G401 (cell line): ENCODE results near the gene SLC26A6. TPM values are rescaled to one million over a fixed set of nuclear protein-coding genes. Genes with fewer than 3 reads are reported as not detected.

ENCODE experiments used
- DNase-seq: peaks from one replicate; pipeline ENCODE4 v3.0.0-alpha.2; 2015; ENCODE audit warnings: low spot score
- in situ Hi-C: cut with HindIII; loops from 2 replicates; pipeline ENCODE4 v1.10.0; 2016; ENCODE audit warnings: low sequenced_read_pairs, mixed read lengths
- total RNA-seq: library from RNA; depleted of rRNA; stranded (reverse); fragments of >200 nt; shearing (Covaris generic); gene quantifications from 2 replicates; pipeline ENCODE4 v1.2.3, GENCODE V29; 2014

SLC26A6 gene
- total RNA-seq, 1 experiment from 2014 or later = 51.0 TPM

GRCh38 chr3:48662145-48662752, 27.0 kb upstream of the SLC26A6 start:
- no peak for DNase-seq
- in situ Hi-C loops = no loop called here

DNA sequence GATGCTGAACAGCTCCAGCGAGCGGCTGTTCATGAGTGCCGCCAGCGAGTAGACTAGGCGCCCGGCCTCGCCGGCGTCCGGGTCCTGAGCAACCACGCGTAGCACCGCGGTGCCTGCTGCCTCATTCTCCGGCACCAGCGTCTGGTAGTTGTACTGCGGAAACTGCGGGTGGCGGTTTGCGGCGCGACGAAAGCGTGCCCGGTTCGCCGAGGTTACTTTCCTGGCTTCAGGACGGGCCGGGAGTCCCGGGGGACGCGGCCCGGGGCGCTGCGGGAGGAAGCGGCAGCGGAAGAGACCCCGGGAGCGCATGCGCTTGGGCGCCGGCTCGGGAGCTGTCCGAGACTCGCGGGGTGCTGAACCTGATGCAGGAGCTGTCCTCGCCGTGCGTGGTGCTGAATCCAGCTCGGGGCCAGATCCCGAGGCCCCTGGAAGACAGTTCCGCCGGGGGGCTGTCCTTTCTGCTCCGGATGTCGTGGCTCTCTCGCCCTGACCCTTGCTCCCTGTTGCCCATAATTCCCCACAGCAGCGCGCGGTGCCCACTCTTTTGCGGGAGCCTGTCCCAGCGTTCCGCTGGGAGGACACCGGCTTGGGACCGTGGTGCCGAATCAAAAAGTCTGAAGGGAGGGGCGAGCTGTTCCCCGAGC, 26.4 kb upstream of the SLC26A6 start:
- peak; percentile 42 for DNase-seq
- in situ Hi-C loops = no loop called here

GRCh38 chr3:48660800-48661400, 25.6 kb upstream of the SLC26A6 start:
- DNase-seq = no peak
- in situ Hi-C loops = no loop called here

DNA sequence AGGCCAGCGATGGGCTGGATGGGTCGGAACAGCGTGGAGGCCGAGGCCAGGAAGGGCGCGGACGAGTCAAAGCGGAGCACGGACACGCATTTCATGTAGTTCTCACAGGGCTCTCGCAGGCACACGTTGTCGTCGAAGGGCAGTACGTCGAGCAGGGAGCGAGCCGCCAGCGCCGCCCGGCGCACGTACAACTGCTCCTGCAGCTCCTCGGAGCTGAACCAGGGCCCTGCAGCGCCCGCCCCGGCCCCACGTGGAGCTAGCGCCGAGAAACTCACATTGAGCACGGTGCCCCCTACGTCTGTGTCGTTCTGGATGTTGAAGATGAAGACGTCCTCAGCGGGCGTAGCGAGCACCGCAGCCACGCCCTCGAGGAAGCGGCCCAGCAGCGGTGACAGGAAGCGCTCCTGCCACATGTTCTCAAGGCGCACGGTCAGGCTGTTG, 21.6 kb upstream of the SLC26A6 start:
- in situ Hi-C loops = no loop called here
- no peak for DNase-seq

- in situ Hi-C loops = no loop called here
- peak; percentile 46 for DNase-seq
Observed at GRCh38 chr3:48656061-48656840, 21.0 kb upstream of the SLC26A6 start.

- no peak for DNase-seq
Observed at GRCh38 chr3:48655606-48656005, 20.3 kb upstream of the SLC26A6 start.

DNA sequence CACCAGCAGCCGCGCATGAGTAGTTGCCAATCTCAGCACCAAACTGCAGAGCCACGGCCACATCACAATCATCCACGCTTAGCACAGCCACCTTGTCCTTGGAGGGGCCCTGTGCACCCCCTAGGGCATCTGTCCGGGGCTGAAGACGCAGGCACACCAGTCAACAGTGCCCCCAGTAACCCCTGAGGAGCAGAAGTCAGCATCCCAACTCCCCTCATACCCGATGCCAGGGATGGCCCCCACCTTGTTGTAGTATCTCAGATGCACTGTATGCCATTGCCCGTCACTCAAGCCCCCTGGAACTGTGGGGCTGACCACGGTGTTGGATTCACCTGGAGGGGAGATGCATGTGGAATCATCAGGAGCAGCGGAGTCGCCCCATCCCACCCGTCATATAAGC, 19.8 kb upstream of the SLC26A6 start:
- no peak for DNase-seq
- in situ Hi-C loops = no loop called here

More at GRCh38 chr3:48655606-48656005, 20.3 kb upstream of the SLC26A6 start:
- in situ Hi-C loops = no loop called here

DNA sequence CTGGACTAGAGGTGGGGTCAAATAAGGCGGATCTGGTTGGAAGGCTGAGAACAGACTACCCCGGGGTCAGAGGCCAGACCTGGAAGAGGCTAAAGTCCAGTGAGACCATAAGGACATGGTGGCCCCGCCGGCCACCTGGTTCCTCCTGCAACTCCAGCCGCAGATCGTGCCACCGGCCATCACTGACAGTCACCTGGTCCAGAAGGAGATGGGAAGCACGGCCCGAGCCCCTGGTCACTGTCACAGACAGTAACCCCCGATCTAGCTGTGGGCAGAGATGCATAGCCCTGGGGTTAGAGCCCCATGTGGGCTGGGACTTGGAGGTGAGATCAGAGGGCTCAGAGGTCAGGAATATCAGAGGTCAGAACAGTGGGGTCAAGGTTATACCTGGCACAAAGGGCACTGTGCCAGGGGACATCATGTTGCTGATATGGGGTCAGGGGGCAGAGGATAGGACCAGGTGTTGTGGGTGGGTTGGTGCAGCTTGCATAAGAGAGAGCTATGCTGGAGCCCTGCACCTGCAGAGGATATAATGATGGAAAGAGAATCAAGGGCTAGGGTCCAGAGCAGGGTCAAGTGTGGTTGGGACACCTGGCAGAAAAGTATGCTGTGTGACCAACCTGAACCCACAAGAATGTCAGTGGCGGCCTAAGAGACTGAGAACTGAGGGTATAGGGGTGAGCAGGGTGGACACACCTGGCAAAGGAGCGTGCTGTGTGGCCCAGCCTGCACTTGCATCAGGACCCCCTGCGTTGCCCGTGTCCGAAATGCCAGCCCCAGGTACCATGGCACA, 17.9 kb upstream of the SLC26A6 start:
- DNase-seq = no peak
- in situ Hi-C loops = no loop called here

DNA sequence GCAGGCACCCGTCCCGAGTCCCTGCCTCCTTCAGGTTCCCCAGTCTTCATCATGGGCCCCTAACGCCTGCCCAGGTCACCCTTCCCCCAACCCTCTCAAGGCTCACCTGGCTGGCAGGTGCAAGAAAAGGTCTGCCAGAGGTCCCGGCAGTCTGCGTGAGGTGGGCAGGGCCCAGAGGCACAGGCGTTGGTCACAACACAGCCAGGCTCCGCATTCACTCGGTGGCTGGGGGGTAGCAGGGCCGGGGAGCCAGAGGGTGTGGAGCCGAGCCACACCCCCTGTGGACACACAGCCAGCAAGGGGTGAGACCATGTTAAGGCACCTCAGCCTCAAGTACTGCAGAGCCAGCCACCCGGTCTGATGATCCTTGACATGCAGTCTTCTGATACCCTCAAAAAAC, 16.5 kb upstream of the SLC26A6 start:
- in situ Hi-C loops = no loop called here
- no peak for DNase-seq

- DNase-seq = no peak
- in situ Hi-C loops = no loop called here
Observed at GRCh38 chr3:48650723-48651122, 15.5 kb upstream of the SLC26A6 start.

- no peak for DNase-seq
- in situ Hi-C loops = no loop called here
Observed at GRCh38 chr3:48648188-48648850, 13.1 kb upstream of the SLC26A6 start.

GRCh38 chr3:48647714-48648113, 12.5 kb upstream of the SLC26A6 start:
- DNase-seq = no peak
- in situ Hi-C loops = no loop called here

DNA sequence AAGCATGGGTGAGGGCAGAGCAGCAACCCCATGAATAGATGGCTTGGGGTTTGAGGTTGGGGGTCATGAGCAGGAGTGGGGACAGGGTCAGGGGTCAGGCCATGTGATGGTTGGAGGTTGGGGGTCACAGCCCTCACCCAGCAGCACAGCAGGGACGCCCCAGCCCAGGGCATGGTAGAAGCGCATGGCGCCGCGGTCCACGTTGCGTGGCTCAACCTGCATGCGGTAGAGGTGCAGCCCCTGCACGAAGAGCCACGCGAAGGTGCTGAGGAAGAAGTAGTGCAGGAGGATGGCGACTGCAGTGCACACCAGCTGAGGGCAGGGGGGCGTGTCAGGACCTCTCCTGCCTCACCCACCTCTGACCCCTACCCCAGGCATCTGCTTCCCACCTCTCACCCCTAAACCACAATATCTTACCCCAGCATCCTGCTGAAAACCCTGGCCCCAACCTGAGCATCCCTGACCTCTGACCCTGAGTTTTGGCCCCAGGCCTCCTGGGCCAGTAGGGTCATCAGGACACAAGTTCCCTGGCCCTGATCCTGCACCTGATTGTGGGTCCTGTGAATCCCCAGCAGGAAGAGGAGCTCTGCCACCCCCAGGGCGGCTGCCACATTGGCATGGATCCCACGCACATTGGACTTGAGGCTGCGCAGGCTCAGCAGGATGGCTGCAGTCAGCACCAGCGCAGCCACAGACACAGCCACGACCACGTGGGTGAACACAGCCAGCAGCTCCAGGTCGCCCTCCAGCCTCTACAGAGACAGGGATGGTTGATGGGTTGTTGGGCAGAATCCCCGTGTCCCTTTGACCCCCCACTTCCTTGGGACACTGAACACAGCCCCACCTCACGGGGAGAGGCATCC, 9.9 kb upstream of the SLC26A6 start:
- no peak for DNase-seq
- in situ Hi-C loops = no loop called here

- in situ Hi-C loops = no loop called here
- DNase-seq = no peak
Observed at GRCh38 chr3:48642605-48643004, 7.3 kb upstream of the SLC26A6 start.

DNA sequence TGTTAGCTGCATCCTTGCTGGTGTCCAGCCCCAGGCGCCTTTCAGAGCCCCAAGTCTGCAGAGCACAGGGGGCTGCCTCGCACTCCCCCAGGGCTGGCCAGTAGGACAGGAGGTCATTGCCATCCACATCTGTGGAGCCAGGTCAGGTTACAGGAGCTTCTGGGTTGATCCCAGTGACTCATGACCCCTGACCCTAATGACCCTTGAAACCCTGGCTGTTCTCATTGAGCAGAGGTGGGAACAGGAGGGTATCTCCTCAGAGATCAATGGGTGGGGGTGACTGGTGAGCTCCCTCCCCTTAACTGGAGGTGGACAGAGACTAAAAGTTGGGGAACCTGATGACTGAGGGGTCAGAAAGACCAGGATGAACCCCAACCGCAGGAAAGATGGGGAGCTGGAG, 6.1 kb upstream of the SLC26A6 start:
- DNase-seq = no peak
- in situ Hi-C loops = no loop called here

DNA sequence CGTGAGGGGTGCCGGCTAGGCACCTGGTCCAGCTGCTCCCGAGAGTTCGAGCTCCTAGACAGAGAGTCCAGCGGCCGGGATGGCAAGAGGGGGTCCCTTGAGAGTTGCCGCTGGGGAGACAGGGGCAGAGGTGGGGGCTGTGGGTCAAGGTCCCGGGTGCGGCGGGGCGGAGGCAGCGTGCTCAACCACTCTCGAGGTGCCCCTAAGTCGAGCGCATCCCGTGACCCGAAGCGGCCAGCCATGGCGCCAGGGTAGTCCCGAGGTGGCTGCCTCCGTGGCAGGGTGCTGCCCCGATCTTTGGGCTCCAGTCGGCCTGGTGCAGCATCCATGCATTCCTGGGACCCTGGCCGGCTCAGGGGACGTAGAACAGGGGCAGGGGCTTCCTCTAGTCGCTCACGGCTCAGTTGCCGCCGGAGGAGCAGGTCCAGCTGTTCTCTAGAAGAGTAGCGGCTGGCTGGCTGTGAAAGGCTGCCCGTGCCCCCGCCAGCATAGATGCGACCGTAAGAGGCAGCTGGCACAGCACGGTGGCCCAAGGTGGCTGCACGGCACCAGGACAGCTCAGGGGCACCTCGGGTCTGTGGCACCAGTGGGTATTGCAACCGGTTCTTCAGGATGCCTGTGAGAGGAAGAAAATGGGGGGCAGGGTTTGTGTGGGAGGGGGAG, 4.8 kb upstream of the SLC26A6 start:
- in situ Hi-C loops = no loop called here
- DNase-seq = no peak

DNA sequence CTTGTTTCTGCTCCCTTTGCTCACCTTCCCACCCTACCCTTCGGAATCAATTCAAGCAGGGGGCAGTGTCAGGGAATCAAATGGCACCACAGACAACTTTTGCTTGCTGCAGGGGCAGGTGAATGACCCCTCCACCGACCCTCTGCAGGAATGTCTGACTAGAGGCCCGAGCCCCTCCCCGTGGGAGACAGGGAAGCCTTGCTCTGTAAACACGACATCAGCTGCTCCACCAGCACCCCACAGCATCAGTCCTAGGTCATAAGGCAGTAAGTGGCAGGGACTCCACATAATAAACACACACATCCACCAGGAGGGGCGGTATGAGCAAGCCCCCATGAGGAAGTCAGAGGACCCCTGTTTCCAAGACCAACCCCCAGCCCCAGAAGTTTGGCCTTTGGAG, 2.0 kb upstream of the SLC26A6 start:
- no peak for DNase-seq
- in situ Hi-C loops = no loop called here
